GM18511 (cell line): ENCODE data around the gene CACNA1E.
A peak's percentile ranks its signal among the peaks of the same experiment; 100 is the strongest.
"Not testable (repeated sequence)": the region's sequence is repeated elsewhere in the genome, so short reads cannot be mapped to it uniquely, and the experiment has no call there.

Experiments used
- ATAC-seq: cut with Tn5 transposase; IDR thresholded peaks from one replicate; pipeline ENCODE4 v1.9.1; 2021; ENCODE audit warnings: mild to moderate bottlenecking, moderate library complexity; ENCODE audit not compliant: unreplicated experiment

Gene CACNA1E

DNA sequence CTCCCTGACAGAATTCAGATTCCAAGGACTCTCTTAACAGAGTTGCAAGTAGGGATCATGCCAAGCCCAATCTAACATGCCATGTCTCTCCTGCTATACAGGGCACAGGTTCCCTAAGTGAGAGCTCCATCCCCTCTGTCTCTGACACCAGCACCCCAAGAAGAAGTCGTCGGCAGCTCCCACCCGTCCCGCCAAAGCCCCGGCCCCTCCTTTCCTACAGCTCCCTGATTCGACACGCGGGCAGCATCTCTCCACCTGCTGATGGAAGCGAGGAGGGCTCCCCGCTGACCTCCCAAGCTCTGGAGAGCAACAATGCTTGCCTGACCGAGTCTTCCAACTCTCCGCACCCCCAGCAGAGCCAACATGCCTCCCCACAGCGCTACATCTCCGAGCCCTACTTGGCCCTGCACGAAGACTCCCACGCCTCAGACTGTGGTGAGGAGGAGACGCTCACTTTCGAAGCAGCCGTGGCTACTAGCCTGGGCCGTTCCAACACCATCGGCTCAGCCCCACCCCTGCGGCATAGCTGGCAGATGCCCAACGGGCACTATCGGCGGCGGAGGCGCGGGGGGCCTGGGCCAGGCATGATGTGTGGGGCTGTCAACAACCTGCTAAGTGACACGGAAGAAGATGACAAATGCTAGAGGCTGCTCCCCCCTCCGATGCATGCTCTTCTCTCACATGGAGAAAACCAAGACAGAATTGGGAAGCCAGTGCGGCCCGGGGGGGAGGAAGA, 315.0 kb downstream of the CACNA1E start:
- no peak for ATAC-seq

DNA sequence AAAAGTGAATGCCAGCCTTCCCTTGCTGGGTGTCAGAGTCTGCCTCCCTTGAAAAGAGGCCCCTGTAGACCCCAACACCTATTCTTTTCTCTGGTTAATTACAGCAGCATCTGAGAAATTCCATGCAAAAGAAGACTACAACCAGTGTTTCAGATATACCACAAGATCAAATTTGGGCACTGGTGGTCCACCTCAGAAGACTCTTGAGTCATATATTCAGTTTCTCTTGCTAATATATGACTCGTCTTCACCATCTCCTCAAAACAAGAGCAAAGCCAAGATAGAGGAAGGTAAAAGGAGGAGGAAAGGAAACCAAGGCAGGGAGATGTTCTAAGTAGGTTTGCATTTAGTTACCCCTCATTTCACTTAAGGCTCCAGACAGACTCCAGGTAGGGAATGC, 318.3 kb downstream of the CACNA1E start:
- peak; percentile 44 for ATAC-seq

DNA sequence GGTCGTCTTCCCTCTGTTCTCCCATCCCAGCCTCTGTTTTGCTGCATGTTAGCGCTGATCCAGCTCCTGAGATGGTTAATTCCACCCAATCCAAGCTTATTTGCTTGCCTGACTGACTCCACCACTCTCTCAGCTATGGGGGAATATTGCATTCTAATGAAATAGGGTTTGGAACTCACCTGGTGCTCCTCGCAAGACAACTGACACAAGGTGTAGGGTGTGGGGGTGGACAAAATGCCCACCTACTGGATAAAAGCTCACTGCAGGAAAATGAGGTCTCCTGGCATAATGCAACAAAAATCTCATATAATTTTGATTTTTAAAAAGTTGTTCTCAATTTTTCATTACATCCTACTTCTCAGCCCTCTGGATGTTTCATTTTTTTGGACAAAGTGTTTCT, 319.1 kb downstream of the CACNA1E start:
- ATAC-seq: no peak

DNA sequence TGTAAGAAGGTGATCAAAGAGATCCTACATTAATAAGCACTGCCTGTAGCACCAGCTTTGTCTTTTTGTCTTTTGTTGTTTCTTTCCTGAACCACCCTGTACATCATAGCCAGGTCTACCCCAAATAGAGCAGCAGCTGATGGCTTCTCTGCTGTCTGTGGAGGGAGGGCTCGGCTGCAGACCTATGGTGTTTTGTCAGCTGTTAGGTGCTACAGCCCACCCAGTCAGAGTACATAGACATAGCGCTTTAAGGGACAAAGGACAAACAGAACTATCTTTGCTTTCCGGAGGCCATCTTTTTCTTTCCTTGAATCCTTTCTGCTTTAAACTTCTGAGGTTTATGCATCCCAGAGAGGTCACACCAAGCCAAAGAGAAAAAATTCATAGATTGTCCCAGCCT, 320.1 kb downstream of the CACNA1E start:
- no peak for ATAC-seq

DNA sequence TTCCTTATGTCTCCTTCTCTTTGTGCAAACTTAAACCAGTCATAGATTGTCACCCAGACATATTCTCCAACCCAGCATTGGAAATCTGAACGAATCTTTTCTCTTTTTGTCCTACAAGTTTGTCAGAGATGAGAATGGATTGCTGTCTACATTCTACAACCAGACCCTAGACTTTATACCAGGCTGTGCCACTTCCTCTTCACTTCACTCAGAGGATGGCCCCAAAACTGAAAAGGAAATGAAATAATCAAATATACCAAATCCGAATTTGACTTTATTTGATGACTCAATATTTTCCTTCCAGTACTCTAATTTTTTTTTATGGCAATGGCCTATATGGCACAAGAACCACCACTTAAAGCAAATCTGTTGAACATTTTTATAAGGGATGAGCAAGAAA, 321.7 kb downstream of the CACNA1E start:
- ATAC-seq: no peak

DNA sequence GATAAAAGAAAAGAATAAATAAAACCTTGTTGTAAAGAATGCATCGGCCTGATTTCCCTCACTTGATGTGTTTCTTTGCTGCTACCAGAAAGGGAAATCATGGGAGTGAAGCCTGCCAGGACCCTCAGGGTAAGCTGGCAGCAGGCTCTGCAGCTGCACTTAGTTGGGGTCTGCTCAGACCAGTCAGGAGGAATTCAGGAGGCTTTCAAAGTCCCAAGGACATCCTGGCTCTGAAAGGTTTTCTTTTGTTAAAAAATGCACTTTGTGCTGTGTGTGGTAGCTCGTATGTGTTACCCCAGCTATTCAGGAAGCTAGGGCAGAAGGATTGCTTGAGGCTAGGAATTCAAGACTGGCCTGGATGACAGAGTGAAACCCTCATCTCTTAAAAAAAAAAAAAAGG, 323.4 kb downstream of the CACNA1E start:
- no peak for ATAC-seq

DNA sequence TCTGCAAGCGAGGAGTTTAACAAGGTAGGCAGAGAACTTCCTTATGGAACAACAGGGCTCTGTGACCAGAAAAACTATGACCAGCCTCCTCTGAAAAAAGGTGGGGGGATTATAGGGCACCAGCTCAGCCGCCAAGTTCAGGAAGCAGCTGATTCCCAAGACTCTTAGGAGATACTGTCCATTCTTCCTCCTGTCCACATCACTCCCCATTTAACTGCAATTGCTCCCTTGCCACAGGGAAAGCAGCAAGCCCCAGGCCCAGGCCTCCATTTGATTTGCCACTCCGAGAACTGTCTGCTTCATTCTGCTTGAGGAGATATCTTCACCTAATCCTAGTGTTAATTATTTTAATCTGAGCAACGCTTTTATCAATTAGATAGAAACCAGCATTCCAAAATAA, 323.9 kb downstream of the CACNA1E start:
- no peak for ATAC-seq

DNA sequence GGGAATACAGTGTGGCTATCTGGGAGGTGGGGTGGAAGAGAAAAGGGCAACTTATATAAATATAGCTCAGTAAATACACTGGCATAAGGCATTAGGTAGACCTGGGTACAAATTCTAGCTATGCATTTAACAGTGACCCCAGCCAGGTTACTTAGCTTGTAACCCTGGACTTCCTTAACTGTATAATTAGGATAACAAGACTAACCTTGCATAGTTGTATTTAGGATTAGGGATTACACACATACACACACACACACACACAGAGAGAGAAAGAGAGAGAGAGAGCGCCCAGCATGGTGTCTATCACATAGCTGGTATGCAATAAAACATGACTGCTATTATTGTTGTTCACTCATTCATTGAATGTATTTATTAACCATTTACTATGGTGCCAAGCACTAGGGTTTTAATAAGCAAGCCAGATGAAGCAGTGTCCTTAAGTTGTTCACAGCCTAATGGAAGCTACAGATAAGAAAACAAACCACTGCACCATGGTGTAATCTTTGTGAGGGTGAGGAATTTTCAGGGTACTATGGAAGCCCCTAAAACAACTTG, 326.8 kb downstream of the CACNA1E start:
- no peak for ATAC-seq

DNA sequence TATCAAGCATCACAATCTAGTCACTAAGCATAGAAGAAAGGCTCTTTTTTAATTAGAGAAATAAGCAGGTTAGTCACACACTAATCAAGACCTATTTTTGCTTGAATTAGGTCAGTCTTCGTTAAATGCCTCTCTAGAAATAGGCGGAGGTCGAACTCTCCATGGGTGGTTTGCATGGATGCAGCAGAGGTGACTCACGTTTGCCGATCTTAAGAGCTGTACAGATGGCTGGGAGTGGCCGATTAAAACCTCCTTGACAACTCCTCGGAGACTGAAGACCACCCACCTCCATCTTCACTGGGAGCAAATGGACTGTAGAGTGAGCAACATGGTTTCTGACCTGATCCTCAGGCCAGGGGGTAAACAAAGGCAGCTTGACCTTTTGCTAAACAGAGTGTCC, 328.9 kb downstream of the CACNA1E start:
- no peak for ATAC-seq

DNA sequence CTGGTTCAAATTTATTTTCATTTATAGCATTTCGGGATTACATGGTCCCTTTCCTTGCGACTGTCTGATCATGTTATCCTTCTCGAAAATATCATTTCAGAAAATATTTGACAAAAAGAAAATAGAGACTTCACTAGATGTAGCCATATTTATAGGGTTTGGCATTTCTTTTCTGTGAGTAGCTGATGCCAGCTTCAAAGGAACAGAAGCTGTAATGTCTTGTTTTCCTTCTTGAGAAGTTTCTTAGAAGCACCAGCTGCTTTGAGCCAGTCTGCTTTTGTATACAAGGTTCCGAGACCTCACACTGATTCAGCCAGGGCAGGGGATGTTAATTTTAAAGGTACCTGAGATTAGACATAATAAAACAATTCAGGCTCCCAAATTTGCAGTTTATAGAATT, 329.9 kb downstream of the CACNA1E start:
- ATAC-seq: no peak

DNA sequence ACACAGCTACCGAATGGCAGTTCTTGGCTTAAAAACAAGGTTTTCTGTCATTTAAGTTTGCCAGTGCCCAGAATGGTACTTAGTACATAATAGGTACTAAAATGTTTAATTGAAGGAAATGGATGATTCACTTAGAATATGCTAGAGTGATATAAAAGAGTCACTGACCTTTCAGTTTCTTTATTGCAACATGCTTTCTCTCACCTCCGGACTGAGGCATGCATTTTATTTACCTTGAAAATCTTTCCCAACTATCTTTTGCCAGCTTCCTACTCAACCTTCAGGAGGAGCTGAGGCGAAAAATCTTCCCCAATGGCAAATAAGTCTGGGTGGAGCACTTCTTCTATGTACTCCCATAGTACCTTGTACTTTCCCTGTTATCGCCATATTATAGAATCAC, 333.3 kb downstream of the CACNA1E start:
- ATAC-seq: no peak

DNA sequence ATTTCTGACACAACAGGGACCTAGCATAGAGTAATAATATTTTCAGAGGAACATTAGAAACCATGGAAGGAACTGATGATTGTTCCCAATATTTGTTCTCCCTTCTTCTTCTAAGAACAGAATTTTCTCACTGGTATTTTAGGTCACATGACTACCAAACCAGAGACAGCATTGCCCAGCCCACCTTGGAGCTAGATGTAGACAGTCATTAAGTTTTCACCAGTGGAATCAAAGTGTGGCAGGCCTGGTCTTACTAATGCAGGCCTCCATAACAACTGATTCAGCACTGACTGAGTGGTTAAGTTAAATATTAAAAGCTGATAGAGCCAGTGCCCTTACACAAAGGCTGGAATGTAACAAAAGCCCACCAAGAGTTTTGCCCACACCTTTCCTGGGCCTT, 333.8 kb downstream of the CACNA1E start:
- no peak for ATAC-seq

DNA sequence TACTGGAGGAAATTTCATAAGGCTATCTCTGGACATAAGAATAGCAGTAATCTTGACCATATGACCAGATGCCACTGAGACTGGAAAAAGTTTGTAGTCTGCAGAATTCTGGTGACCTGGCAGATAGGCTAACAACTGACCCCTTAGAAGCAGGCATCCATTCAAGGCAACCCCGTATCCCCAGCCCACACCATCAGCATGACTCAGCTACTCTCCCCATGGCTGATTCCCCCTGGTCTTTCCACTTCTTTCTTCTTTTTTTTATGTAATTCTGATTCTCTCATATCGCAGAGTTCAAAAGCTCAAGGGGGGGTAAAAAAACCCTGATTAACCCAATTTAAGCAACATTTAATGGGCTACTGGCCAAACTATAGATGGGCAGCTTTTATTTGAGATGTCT, 335.1 kb downstream of the CACNA1E start:
- no peak for ATAC-seq

DNA sequence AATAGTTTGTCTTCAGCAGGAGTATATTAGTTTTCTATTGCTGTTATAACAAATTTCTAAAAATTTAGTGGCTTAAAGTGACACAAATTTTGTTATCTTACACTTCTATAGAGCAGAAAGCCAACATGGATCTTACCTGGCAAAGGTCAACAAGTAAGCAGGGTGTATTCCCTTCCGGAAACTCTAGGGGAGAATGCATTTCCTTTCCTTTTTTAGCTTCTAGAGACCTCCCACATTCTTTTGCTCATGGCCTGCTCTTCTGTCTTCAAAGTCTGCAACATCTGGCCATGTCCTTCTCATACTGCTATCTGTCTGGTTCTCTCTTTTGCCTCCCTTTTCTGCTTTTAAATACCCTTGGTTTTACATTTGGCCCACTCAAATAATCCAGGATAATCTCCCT, 335.6 kb downstream of the CACNA1E start:
- ATAC-seq: no peak

DNA sequence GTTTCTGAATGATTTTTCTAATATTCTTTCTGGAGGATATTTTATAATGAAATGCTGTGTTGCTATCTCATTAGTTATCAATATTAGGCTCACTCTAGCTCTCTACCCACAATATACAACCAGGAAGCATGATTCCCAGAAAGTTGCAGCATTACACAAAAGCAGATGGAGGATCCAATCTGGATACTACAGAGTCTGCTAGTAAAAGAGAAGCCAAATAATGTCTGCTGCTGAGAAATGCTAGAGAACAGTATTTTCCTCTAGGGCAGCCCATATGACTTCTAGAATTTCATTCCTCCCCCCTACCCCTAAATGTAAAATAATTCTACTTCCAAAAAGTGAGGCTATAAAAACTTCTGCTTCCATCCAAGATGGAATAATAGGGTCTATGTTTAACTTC, 338.4 kb downstream of the CACNA1E start:
- no peak for ATAC-seq

DNA sequence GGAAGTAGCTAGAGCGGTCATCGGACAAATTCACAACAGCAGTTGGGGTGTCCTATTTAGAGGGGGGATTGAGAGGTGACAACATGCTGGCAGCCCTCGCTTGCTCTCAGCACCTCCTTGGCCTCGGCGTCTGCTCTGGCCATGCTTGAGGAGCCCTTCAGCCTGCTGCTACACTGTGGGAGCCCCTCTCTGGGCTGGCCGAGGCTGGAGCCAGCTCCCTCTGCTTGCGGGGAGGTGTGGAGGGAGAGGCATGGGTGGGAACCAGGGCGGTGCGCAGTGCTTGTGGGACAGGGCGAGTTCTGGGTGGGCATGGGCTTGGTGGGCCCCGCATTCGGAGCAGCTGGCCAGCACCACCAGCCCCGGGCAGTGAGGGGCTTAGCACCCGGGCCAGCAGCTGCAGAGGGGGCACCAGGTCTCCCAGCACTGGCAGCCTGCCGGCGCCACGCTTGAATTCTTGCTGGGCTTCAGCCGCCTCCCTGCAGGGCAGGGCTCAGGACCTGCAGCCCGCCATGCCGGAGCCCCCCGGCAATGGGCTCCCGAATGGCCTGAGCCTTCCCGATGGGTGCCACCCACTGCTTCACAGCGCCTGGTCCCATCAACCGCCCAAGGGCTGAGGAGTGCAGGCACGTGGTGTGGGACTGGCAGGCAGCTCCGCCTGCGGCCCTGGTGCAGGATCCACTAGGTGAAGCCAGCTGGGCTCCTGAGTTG, 349.0 kb downstream of the CACNA1E start:
- not testable (repeated sequence) for ATAC-seq

DNA sequence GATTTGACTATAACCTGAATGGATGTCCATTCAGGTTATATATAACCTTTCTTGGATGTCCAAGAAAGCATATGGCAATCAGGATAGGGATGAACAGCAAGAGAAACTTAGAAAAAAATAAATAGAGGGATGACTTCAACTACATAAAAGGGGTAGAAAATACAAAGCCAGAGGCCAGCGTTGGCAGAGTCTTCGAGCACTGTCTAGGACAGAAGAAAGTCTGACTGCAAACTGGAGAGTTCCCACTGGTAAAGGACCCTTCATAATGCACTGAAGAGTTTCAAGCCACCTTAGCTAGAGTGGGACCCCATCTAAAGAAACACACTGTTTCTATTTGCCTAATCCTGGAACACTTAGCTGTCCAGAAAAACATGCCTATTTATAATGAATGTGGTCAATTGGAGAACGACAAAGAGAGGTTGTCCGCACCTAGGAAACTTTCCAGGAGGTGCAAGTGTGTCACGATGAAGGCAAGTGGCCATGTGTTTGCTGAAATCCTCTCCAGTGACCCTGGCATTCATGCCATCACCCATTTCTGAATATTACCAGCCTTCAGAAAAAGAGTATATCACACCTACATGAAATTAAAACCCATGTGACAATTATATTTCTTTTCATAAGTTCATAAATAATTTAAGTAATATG, 362.8 kb downstream of the CACNA1E start:
- no peak for ATAC-seq

DNA sequence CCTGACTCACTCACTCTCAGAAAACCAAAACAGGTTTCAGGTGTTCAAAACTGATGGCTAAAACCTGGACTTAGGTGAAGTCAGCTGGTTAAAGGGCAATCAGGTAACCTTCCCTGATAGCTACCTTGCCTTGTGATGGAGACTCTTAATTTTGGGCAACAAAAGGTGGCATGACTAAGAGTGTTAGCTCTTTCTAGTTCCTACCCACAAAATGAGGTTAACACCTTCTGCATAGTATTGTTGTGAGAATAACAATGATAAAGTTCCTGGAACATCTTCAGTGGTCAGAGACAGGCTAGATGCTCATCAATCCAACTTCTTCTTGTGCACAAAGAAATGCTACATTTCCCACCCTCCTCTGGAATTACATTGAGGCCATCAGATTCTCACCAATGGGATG, 363.4 kb downstream of the CACNA1E start:
- ATAC-seq: no peak

DNA sequence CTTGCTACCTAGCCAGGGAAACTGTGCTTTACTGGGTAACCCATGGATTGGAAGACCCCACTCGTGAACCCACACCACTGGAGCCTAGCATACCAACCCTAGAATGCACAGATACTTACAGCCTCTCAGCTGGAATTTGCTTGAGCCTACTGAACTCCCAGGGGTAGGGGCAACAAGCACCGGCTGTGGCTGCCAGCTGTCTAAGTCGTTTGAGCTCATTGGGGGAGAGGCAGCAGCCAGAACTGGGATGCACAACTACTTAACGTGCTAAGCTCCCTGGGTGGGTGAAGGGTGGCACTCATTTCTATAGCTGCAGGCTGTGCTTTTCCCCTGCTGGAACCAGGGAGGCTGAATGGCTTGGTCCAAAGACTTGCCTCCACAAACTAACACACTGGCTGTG, 365.8 kb downstream of the CACNA1E start:
- ATAC-seq: no peak

DNA sequence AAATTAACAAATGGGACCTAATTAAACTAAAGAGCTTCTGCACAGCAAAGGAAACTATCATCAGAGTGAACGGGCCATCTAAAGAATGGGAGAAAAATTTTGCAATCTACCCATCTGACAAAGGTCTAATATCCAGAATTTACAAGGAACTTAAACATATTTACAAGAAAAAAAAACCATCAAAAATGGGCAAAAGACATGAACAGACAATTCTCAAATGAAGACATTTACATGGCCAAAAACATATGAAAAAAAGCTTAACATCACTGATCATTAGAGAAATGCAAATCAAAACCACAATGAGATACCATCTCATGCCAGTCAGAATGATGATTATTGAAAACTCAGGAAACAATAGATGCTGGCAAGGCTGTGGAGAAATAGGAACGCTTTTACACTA, 370.9 kb downstream of the CACNA1E start:
- not testable (repeated sequence) for ATAC-seq

DNA sequence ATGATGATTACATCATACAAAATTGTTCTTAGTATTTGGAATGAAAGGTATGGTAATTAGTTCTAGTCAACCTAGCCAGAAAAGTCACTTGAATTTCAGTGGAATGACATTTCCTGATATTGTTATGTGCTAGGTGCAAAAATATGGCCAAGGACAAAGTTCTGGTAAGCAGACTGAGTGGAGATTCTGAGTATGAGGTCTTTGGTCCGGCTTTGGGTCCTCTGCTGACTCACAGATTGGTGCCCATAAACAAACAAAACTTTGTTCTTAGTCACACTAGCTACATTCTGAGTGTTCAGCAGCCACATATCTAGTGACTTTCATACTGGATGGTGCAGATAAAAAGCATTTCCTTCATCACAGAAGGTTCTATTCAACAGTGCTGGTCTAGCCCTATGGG, 372.1 kb downstream of the CACNA1E start:
- no peak for ATAC-seq
